HG02970 (cell line): ENCODE data around the gene TEN1.

Experiments used
- ATAC-seq: cut with Tn5 transposase; IDR thresholded peaks from one replicate; pipeline ENCODE4 v1.9.1; 2021; ENCODE audit warnings: mild to moderate bottlenecking, moderate library complexity, moderate number of reproducible peaks; ENCODE audit not compliant: unreplicated experiment, low FRiP score

TEN1 gene

GRCh38 chr17:76004750-76005262, 25.8 kb downstream of the TEN1 start:
- no peak for ATAC-seq

GRCh38 chr17:76005263-76006149, 26.5 kb downstream of the TEN1 start:
- no peak for ATAC-seq

GRCh38 chr17:76007131-76007849, 28.2 kb downstream of the TEN1 start:
- ATAC-seq = no peak

- ATAC-seq = no peak
Measured at GRCh38 chr17:76007850-76008165, 28.8 kb downstream of the TEN1 start.

- ATAC-seq = no peak
Measured at GRCh38 chr17:76008208-76008607, 29.2 kb downstream of the TEN1 start.

GRCh38 chr17:76008630-76009425, 29.8 kb downstream of the TEN1 start:
- no peak for ATAC-seq

- ATAC-seq = no peak
Measured at GRCh38 chr17:76009447-76009846, 30.4 kb downstream of the TEN1 start.

- ATAC-seq = no peak
Measured at GRCh38 chr17:76009969-76010661, 31.1 kb downstream of the TEN1 start.

GRCh38 chr17:76011951-76012350, 32.9 kb downstream of the TEN1 start:
- ATAC-seq = no peak

GRCh38 chr17:76013377-76013932, 34.4 kb downstream of the TEN1 start:
- no peak for ATAC-seq

- ATAC-seq = no peak
Measured at GRCh38 chr17:76014100-76014924, 35.3 kb downstream of the TEN1 start.

- ATAC-seq = no peak
Measured at GRCh38 chr17:76014925-76015261, 35.9 kb downstream of the TEN1 start.

- no peak for ATAC-seq
Measured at GRCh38 chr17:76017481-76018339, 38.7 kb downstream of the TEN1 start.

GRCh38 chr17:76018340-76018680, 39.3 kb downstream of the TEN1 start:
- no peak for ATAC-seq

- ATAC-seq = no peak
Measured at GRCh38 chr17:76018801-76019200, 39.8 kb downstream of the TEN1 start.

GRCh38 chr17:76019833-76020467, 40.9 kb downstream of the TEN1 start:
- no peak for ATAC-seq

GRCh38 chr17:76022285-76022684, 43.2 kb downstream of the TEN1 start:
- no peak for ATAC-seq
